SK-N-MC (cell line): Measurements from ENCODE around the gene ITGB7.
A peak's percentile ranks its signal among the peaks of the same experiment; 100 is the strongest.
"Not testable (repeated sequence)": the region's sequence is repeated elsewhere in the genome, so short reads cannot be mapped to it uniquely, and the experiment has no call there.

ENCODE experiments used
- DNase-seq: peaks from one replicate; pipeline ENCODE4 v3.0.0-alpha.2; 2011; ENCODE audit warnings: low read depth, low spot score
- H3K27ac ChIP-seq: fragments of 200-600 bp; sonication (generic); 2 replicates; pipeline ENCODE4 v1.5.1; 2016; ENCODE audit warnings: mixed run types
- H3K36me3 ChIP-seq: fragments of 200-600 bp; sonication (generic); 2 replicates; pipeline ENCODE4 v1.6.1; 2017; ENCODE audit warnings: antibody characterized with exemption, low read length, mixed read lengths; ENCODE audit not compliant: insufficient read depth
- H3K4me3 ChIP-seq: fragments of 200-600 bp; sonication (generic); 2 replicates; pipeline ENCODE4 v1.5.1; 2016
- H3K9ac ChIP-seq: fragments of 200-600 bp; sonication (generic); 2 replicates; pipeline ENCODE4 v1.8.0; 2017; ENCODE audit warnings: mixed run types, mixed read lengths; ENCODE audit not compliant: insufficient read length
- H3K9me3 ChIP-seq: fragments of 200-600 bp; sonication (generic); 2 replicates; pipeline ENCODE4 v1.6.1; 2017; ENCODE audit warnings: low read depth, mild to moderate bottlenecking, antibody characterized with exemption, low read length, moderate library complexity, mixed read lengths
- EZH2 ChIP-seq: fragments of 200-600 bp; sonication (generic); IDR thresholded peaks from one replicate; pipeline ENCODE4 v1.6.1; 2017; ENCODE audit warnings: antibody characterized with exemption
- FOXP2 ChIP-seq: optimal IDR thresholded peaks from 2 replicates; pipeline ENCODE3; 2011; ENCODE audit warnings: mild to moderate bottlenecking, moderate library complexity; ENCODE audit not compliant: insufficient read depth; ENCODE audit errors: extremely low read length, control extremely low read depth
- POLR2AphosphoS5 ChIP-seq: IDR thresholded peaks from 2 replicates; pipeline ENCODE4 v1.6.1; 2012; ENCODE audit warnings: mild to moderate bottlenecking, low read depth, low read length, borderline replicate concordance

The ITGB7 gene

DNA sequence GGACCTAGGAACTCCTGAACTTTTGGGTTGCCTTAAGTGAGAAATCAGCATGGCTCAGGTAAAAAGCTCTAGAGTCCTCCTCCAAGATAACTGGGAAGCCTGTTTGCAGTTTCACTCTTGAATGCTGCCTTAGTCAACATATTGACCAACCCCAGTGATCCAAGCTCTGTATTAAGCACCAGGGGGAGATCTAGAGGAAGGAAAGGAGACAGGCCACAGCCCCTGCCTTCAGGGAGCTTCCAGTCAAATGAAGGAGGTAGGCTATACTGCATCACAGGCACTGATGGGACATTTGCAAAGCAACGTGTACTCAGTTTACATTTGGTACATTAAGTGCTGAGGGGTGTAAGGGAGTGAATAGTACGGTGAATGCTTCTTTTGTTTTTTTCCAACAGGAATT, 25.1 kb downstream of the ITGB7 start:
- Histone ChIP-seq H3K27ac (peak overlapping the region; percentile 90; the same call in 1 of the 2 replicates), H3K36me3 (peaks cover 53% of the 10 kb centered on the region), H3K4me3 (peak overlapping the region; percentile 87), H3K9ac (no peak overlapping the region), H3K9me3 (no peaks in the 10 kb centered on the region)
- TF ChIP-seq EZH2 (no peak), POLR2AphosphoS5 (no peak), FOXP2 (no peak)
- DNase-seq, result no peak

DNA sequence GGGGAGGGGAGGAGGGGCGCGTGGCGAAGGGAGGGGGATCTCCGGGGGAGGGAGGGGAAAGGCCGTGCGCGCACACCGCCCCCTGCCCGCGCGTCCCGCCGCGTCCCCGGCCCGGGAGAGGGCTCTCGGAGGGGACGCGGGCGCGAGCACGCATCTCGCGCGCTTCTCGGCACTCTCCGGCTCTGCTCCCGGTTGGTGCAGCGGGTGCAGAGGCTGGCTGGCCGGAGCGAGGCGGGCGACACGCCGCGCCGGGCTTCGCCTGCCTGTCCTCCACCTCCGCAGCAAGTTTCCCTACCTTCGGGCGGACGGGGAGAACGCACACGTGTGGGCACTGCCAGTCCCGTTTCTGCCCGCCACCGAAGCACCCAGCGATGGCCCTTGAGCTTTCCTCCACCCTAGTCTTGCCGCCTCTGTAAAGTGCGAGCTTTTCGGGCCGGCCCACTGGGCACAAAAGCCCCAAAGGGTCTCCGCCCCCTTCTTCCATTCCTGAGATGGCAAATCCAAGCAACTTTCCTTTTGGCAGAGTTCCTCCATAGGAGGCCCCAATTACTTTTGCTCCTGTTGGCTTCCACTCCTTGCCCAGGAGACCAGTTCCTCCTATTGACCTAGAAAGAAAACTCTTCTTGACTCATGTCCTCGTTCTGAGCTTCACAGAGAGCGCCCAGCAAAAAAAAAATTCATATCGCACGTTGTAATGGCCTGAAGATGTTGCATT, 26.0 kb downstream of the ITGB7 start:
- H3K36me3 ChIP-seq, result peaks cover 45% of the 10 kb centered on the region
- peak overlapping the region; percentile 92 for H3K9ac ChIP-seq
- TF ChIP-seq POLR2AphosphoS5, result peak; percentile 64
- TF ChIP-seq FOXP2, result no peak
- TF ChIP-seq EZH2, result no peak
- DNase-seq, result no peak
- peak overlapping the region; percentile 87 for H3K4me3 ChIP-seq
- peak overlapping the region; percentile 90 for H3K27ac ChIP-seq
- no peaks in the 10 kb centered on the region for H3K9me3 ChIP-seq

DNA sequence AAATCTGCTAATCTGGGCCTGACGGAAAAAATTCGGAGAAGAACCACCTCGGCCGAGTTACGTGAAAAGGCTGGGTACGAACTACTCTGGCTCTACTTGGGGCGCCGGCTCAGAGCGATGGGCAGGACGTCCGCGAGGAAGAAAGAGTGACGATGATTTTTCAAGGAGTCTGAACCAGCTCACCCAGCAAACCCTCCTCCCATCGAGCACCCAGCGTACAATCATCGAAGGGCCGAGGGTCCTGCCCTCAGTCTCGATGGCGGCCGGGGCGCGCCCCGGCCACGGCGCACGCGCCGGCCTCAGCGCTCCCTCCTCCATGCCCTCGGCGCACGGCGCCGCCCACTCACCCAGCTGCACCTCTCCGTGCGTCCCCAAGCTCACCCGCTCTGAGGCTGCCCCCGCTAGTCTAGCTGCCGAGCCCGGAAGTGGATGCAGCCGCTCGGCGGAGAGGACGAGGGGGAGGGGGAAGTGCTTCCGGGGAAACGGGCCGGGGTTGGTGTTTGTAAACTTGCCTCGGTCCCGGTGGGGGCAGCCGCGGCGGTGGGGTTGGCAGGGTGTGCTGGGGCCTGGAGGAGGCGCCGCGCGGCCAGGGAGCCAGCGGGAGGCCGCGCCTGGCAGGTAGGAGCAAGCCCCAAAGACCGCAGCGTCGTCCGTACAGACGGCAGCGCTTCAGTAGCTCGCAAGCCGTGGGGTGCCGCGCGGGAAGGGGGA, 26.7 kb downstream of the ITGB7 start, which contains the start of the genes CSAD and ZNF740:
Gene CSAD (minus strand): TSS at position 706 of the 711 bp plus-strand sequence. CDS start 7,455 bp downstream, outside the sequence.
Gene ZNF740 (plus strand): TSS at position 503 of the 711 bp plus-strand sequence. CDS start 1,262 bp downstream, outside the sequence.
- Histone ChIP-seq H3K36me3 (peaks cover 38% of the 10 kb centered on the region), H3K4me3 (peak within 1 kb of the TSS; percentile 87), H3K9me3 (no peaks in the 10 kb centered on the region), H3K27ac (peak within 1 kb of the TSS; percentile 90), H3K9ac (peak within 1 kb of the TSS; percentile 92)
- peak; percentile 75 for DNase-seq
- no peak for TF ChIP-seq EZH2
- peak; percentile 70; the same call in 1 of the 2 replicates for TF ChIP-seq POLR2AphosphoS5

DNA sequence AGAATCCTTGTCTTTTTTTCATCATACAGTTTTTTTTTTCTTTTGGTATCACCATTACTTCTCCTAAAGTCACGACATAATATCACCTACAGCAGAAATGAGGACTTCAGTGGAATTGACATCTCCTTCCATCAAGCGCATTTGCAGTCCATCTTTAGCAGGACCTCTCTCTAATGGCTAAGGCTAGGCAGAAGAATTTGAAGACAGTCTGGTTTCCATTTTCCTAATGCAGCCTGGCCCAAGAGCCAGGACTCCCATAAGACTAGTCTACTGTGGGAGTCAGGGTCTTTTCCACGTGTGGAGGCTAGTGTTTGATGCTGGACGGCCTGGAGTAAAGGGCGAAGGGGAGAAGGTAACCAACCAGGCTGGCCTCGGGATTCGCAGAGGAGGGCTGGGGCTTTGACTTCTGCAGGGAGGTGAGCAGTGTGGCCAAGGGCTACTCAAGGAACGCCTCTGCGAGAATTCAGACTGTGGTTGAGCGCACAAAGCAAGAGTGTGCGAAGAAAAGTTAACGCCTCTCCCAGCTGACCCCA, 27.3 kb downstream of the ITGB7 start:
- Histone ChIP-seq H3K36me3 (peaks cover 31% of the 10 kb centered on the region), H3K4me3 (peak overlapping the region; percentile 87), H3K27ac (peak overlapping the region; percentile 90), H3K9me3 (no peaks in the 10 kb centered on the region), H3K9ac (peak overlapping the region; percentile 92)
- TF ChIP-seq EZH2, result no peak
- no peak for TF ChIP-seq FOXP2
- TF ChIP-seq POLR2AphosphoS5, result no peak
- no peak for DNase-seq

DNA sequence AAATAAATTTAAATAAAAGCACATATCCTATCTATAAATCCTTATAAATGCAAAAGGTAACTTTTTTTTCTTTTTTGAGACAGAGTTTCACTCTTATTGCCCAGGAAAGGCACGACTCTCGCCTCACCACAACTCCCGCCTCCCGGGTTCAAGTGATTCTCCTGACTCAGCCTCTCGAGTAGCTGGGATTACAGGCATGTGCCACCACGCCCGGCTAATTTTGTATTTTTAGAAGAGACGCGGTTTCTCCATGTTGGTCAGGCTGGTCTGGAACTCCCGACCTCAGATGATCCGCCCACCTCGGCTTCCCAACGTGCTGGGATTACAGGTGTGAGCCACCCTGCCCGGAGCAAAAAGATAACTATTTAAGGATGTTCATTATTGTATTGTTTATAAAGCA, 28.2 kb downstream of the ITGB7 start:
- peaks cover 24% of the 10 kb centered on the region for H3K36me3 ChIP-seq
- not testable (repeated sequence) for H3K4me3 ChIP-seq, DNase-seq, H3K9me3 ChIP-seq
- peak overlapping the region; percentile 92 for H3K9ac ChIP-seq
- H3K27ac ChIP-seq, result peak overlapping the region; percentile 90; the same call in 1 of the 2 replicates

DNA sequence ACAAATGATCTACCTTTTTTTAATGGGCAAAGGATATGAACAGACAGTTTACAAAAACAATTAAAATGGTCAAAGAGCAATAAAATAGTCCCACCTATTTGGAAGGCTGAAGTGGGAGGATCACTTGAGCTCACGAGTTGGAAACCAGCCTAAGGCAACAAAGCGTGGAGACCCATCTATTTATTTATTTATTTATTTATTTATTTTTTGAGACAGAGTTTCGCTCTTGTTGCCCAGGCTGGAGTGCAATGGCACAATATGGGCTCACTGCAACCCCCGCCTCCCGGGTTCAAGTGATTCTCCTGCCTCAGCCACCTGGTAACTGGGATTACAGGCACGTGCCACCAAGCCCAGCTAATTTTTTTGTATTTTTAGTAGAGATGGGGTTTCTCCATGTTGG, 29.6 kb downstream of the ITGB7 start:
- not testable (repeated sequence) for H3K4me3 ChIP-seq, H3K9ac ChIP-seq, DNase-seq, H3K9me3 ChIP-seq, H3K27ac ChIP-seq
- peaks cover 11% of the 10 kb centered on the region for H3K36me3 ChIP-seq

DNA sequence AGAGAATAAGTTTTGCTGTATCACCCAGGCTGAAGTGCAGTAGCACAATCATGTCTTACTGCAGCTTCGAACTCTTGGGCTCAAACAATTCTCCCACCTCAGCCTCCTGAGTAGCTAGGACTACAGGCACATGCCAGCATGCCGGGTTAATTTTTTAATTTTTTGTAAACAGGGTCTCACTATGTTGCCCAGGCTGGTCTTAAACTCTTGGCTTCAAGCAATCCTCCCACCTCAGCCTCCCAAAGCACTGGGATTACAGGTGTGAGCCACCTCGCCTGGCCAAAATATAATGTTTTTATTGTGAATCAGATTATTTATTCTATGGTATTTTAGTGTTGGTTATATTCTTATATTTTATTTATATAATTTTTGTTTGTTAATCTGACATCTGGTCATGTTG, 30.3 kb downstream of the ITGB7 start:
- no peak for DNase-seq
- no peak overlapping the region for H3K27ac ChIP-seq
- no peak for TF ChIP-seq POLR2AphosphoS5
- TF ChIP-seq EZH2, result no peak
- no peak for TF ChIP-seq FOXP2
- no peak overlapping the region for H3K4me3 ChIP-seq
- no peak overlapping the region for H3K9ac ChIP-seq
- H3K36me3 ChIP-seq, result peaks cover 4% of the 10 kb centered on the region
- H3K9me3 ChIP-seq, result no peaks in the 10 kb centered on the region

DNA sequence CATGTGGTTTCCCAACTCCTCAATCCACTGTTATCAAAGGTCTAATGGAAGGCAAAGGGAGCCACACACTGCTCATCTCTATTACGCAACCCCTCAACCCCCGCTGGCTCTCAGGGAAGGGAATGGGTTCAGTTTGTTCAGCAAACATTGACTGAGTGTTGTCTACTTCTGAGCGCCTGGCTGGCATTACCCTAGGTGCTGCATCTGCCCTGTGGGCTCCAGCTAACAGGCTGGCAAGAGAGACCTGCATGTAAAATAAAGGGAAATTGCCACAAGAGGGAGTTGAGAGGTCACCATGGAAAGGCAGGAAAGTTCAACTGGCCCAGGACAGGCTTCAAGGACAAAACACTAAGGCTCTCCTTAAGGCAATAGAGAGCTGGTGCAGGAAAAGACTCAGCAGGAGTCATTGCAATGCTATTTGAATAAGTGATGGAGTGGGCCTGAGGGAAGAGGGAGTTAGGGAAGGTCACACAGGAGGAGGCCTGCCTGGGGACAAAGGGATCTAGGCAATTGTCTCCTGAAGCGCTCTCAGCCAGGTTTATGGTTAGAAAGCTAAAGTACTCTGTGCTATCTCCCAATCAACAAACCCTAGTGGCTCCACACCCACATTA, 32.1 kb downstream of the ITGB7 start:
- H3K27ac ChIP-seq, result peak overlapping the region; percentile 2; the same call in 1 of the 2 replicates
- DNase-seq, result no peak
- TF ChIP-seq FOXP2, result no peak
- no peak for TF ChIP-seq EZH2
- no peak for TF ChIP-seq POLR2AphosphoS5

More for the DNA sequence above, 32.1 kb downstream of the ITGB7 start:
- no peak overlapping the region for H3K4me3 ChIP-seq
- no peaks in the 10 kb centered on the region for H3K9me3 ChIP-seq
- H3K9ac ChIP-seq, result no peak overlapping the region
- H3K36me3 ChIP-seq, result no peaks in the 10 kb centered on the region; the same call in 1 of the 2 replicates
